HepG2 (cell line): ENCODE measurements around the gene IMMT. TPM values are rescaled to one million over a fixed set of nuclear protein-coding genes. Genes with fewer than 3 reads are reported as not detected.
A peak's percentile ranks its signal among the peaks of the same experiment; 100 is the strongest.

ENCODE experiments used
- ASH2L ChIP-seq: fragments of 300-600, 200-600 bp; sonication (generic); IDR thresholded peaks from 2 replicates; pipeline ENCODE4 v1.7.0; 2017; ENCODE audit warnings: low read depth, mild to moderate bottlenecking, moderate library complexity, mixed read lengths, low read length; ENCODE audit not compliant: insufficient read length
- ATM ChIP-seq: fragments of 450-650 bp; IDR thresholded peaks from 2 replicates; pipeline ENCODE4 v1.7.1; 2017; ENCODE audit warnings: mild to moderate bottlenecking, borderline replicate concordance
- DNMT3B ChIP-seq: conservative IDR thresholded peaks from 2 replicates; pipeline ENCODE4 v1.6.1; 2016; ENCODE audit warnings: missing biosample characterization, control low read depth
- FOXA1 ChIP-seq, 2 experiments: fragments of 450-650 bp in 1 of 2; sonication (generic) in 1 of 2; formaldehyde crosslinking in 1 of 2; IDR thresholded peaks; 2 replicates each; pipeline versions ENCODE4 v1.4.0 to v1.6.1; 2016 to 2020; ENCODE audit warnings: missing genetic modification reagents in 1 of 2
- FOXO4 ChIP-seq: sonication (generic); formaldehyde crosslinking; conservative IDR thresholded peaks from 2 replicates; pipeline ENCODE4 v1.8.1; 2023; ENCODE audit warnings: missing genetic modification reagents
- GLMP ChIP-seq: sonication (generic); formaldehyde crosslinking; IDR thresholded peaks from 2 replicates; pipeline ENCODE4 v1.9.0; 2021; ENCODE audit warnings: missing genetic modification reagents, mild to moderate bottlenecking, borderline replicate concordance
- HES4 ChIP-seq: sonication (generic); formaldehyde crosslinking; IDR thresholded peaks from 2 replicates; pipeline ENCODE4 v1.9.0; 2021; ENCODE audit warnings: mild to moderate bottlenecking, missing genetic modification reagents, borderline replicate concordance
- HNRNPLL ChIP-seq: fragments of 200-400 bp; formaldehyde crosslinking; IDR thresholded peaks from 2 replicates; pipeline ENCODE4 v1.6.1; 2017; ENCODE audit warnings: mild to moderate bottlenecking, low read depth, low read length; ENCODE audit not compliant: poor library complexity, severe bottlenecking
- HOXD1 ChIP-seq: sonication (generic); formaldehyde crosslinking; IDR thresholded peaks from 2 replicates; pipeline ENCODE4 v1.5.0; 2020; ENCODE audit warnings: missing genetic modification reagents
- POLR2G ChIP-seq: fragments of 200-400 bp; formaldehyde crosslinking; IDR thresholded peaks from 2 replicates; pipeline ENCODE4 v1.6.1; 2018; ENCODE audit warnings: mild to moderate bottlenecking, low read depth, low read length, moderate library complexity
- PRDM15 ChIP-seq: sonication (generic); formaldehyde crosslinking; IDR thresholded peaks from 2 replicates; pipeline ENCODE4 v1.4.0; 2020; ENCODE audit warnings: missing genetic modification reagents
- RARA ChIP-seq: IDR thresholded peaks from 2 replicates; pipeline ENCODE4 v1.6.1; 2016; ENCODE audit warnings: missing genetic modification reagents, missing compliant biosample characterization
- SNAI1 ChIP-seq: sonication (generic); formaldehyde crosslinking; IDR thresholded peaks from 2 replicates; pipeline ENCODE4 v1.5.0; 2020; ENCODE audit warnings: mild to moderate bottlenecking, missing genetic modification reagents, borderline replicate concordance
- SNRNP70 ChIP-seq: fragments of 200-400 bp; formaldehyde crosslinking; IDR thresholded peaks from 2 replicates; pipeline ENCODE4 v1.6.1; 2017; ENCODE audit warnings: mild to moderate bottlenecking, low read depth, low read length, moderate library complexity
- ZBTB38 ChIP-seq: sonication (generic); formaldehyde crosslinking; IDR thresholded peaks from 2 replicates; pipeline ENCODE4 v1.5.1; 2020; ENCODE audit warnings: mild to moderate bottlenecking, missing genetic modification reagents
- ZHX1 ChIP-seq: sonication (generic); formaldehyde crosslinking; IDR thresholded peaks from 2 replicates; pipeline ENCODE4 v1.8.1; 2022; ENCODE audit warnings: low read depth, mild to moderate bottlenecking, missing genetic modification reagents
- ZNF180 ChIP-seq: sonication (generic); formaldehyde crosslinking; IDR thresholded peaks from 2 replicates; pipeline ENCODE4 v1.4.0; 2020; ENCODE audit warnings: low read depth, missing genetic modification reagents, borderline replicate concordance
- ZNF292 ChIP-seq: sonication (generic); formaldehyde crosslinking; IDR thresholded peaks from 2 replicates; pipeline ENCODE4 v1.8.1; 2022; ENCODE audit warnings: mild to moderate bottlenecking, low read depth, missing genetic modification reagents, borderline replicate concordance
- ZNF746 ChIP-seq: sonication (generic); formaldehyde crosslinking; IDR thresholded peaks from 2 replicates; pipeline ENCODE4 v1.8.0; 2022; ENCODE audit warnings: mild to moderate bottlenecking, missing genetic modification reagents
- ZSCAN25 ChIP-seq: sonication (generic); formaldehyde crosslinking; IDR thresholded peaks from 2 replicates; pipeline ENCODE4 v1.8.0; 2022; ENCODE audit warnings: mild to moderate bottlenecking, missing genetic modification reagents
- polyA plus RNA-seq, 8 experiments: library from polyadenylated mRNA; depleted of rRNA in 3 of 8; stranded (reverse) in 7 of 8; unstranded in 1 of 8; fragments of >200 nt; fragmentation: Illumina TruSeq in 4 of 8; extraction: Trizol in 4 of 8; gene quantifications; 2 replicates each; pipeline versions ENCODE4 v1.2.1 to v1.2.3, GENCODE V29; 2011 to 2016; ENCODE audit warnings: low read depth in 4 of 8, missing spikeins in 1 of 8, mixed read lengths in 1 of 8; ENCODE audit not compliant: insufficient read depth in 1 of 8
- total RNA-seq, 5 experiments: library from RNA; depleted of rRNA; stranded (reverse); fragments of >200 nt; fragmentation: Illumina TruSeq; extraction: Trizol; gene quantifications; 2 replicates each; pipeline ENCODE4 v1.2.3, GENCODE V29; 2016; ENCODE audit warnings: low read depth in 1 of 5

Gene IMMT
- total and polyA plus RNA-seq, 2 of the 13 experiments (the other 11 are each of a cell fraction or from before 2014, with no cell fraction given), result 63.5 to 119 TPM

GRCh38 chr2:86195055-86195807 is at the start of gene IMMT (continued):
- TF ChIP-seq SNAI1, result no peak; the same call in 1 of the 2 replicates
- no peak for TF ChIP-seq FOXA1 (IDR thresholded peaks at IDR 0.05)
- TF ChIP-seq FOXA1 (CRISPR knock-in tag; IDR thresholded peaks at IDR 0.05), result peak; percentile 45; the same call in 1 of the 2 replicates
- peak; percentile 66 for TF ChIP-seq ZBTB38 (CRISPR knock-in tag)
- no peak; the same call in 1 of the 2 replicates for TF ChIP-seq HOXD1
- TF ChIP-seq ZNF180 (CRISPR knock-in tag), result no peak
- TF ChIP-seq POLR2G, result peak; percentile 97
- no peak for TF ChIP-seq FOXO4 (CRISPR knock-in tag)
- TF ChIP-seq PRDM15, result peak; percentile 65; the same call in 1 of the 2 replicates
- TF ChIP-seq ZNF746 (CRISPR knock-in tag), result peak; percentile 86
- no peak for TF ChIP-seq ZNF292 (CRISPR knock-in tag)
- no peak for TF ChIP-seq SNRNP70
- TF ChIP-seq ASH2L, result peak; percentile 99
- no peak for TF ChIP-seq ATM
- TF ChIP-seq HES4, result peak; percentile 83; the same call in 1 of the 2 replicates
- peak; percentile 79; the same call in 1 of the 2 replicates for TF ChIP-seq ZHX1
- peak; percentile 96 for TF ChIP-seq HNRNPLL
- TF ChIP-seq RARA (CRISPR knock-in tag), result peak; percentile 50
- no peak; the same call in 1 of the 2 replicates for TF ChIP-seq GLMP
- TF ChIP-seq DNMT3B (CRISPR knock-in tag), result no peak
- peak; percentile 56 for TF ChIP-seq ZSCAN25
